Retinal pigment epithelial cell (primary cell): Measurements from ENCODE around the gene KIF5C.

Experiments
- DNase-seq: peaks from one replicate; pipeline ENCODE4 v3.0.0-alpha.2; 2010; ENCODE audit warnings: low read depth
- H3K4me3 ChIP-seq: 2 replicates; pipeline ENCODE4 v1.5.1; 2011; ENCODE audit warnings: mild to moderate bottlenecking, low read length, control low read depth, moderate library complexity
- TF ChIP-seq, protein P1 (sequence below): conservative IDR thresholded peaks from 2 replicates; pipeline ENCODE4 v1.5.1; 2011; ENCODE audit warnings: low read depth, low read length, control low read depth, inconsistent platforms

KIF5C gene

GRCh38 chr2:149005471-149006077 lies 130.5 kb downstream of the KIF5C start:
- DNase-seq: no peak
- H3K4me3 ChIP-seq: no peak overlapping the region
- TF ChIP-seq, protein P1, sequence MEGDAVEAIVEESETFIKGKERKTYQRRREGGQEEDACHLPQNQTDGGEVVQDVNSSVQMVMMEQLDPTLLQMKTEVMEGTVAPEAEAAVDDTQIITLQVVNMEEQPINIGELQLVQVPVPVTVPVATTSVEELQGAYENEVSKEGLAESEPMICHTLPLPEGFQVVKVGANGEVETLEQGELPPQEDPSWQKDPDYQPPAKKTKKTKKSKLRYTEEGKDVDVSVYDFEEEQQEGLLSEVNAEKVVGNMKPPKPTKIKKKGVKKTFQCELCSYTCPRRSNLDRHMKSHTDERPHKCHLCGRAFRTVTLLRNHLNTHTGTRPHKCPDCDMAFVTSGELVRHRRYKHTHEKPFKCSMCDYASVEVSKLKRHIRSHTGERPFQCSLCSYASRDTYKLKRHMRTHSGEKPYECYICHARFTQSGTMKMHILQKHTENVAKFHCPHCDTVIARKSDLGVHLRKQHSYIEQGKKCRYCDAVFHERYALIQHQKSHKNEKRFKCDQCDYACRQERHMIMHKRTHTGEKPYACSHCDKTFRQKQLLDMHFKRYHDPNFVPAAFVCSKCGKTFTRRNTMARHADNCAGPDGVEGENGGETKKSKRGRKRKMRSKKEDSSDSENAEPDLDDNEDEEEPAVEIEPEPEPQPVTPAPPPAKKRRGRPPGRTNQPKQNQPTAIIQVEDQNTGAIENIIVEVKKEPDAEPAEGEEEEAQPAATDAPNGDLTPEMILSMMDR: no peak

DNA sequence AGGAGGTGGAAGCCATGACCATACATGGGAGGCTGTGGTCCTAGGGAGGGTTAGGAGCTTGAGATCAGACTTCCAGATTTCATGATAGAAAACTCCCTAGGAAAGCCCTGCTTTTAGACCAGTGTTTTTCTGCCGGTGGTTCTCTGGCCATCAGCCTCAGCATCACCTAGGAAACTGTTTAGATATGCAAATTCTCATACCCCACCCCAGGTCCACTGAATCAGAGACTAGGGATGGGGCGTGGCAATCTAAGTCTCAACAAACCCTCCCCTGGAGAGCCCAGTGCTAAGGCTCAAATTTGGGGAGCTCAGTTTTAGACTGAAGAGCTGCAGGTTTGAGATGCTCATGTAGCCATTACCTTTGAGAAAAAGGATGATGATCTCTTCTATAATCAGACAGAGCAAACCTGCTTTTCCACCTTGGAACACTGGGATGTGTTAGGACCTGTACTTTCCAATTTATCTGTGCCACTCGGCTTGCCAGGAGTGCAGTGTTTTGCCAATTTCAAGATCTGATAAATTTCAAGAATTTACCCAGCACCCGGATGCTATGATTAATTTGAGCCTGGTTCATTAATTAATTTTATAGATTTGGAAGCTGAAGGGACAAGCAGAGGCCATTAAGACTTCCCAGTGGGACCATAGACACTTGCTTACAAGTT lies 132.0 kb downstream of the KIF5C start:
- TF ChIP-seq, protein P1: no peak
- DNase-seq: no peak
- H3K4me3 ChIP-seq: no peak overlapping the region

- no peak overlapping the region for H3K4me3 ChIP-seq
- DNase-seq: no peak
- TF ChIP-seq, protein P1: no peak
Measured at GRCh38 chr2:149008381-149008780, 133.4 kb downstream of the KIF5C start.

DNA sequence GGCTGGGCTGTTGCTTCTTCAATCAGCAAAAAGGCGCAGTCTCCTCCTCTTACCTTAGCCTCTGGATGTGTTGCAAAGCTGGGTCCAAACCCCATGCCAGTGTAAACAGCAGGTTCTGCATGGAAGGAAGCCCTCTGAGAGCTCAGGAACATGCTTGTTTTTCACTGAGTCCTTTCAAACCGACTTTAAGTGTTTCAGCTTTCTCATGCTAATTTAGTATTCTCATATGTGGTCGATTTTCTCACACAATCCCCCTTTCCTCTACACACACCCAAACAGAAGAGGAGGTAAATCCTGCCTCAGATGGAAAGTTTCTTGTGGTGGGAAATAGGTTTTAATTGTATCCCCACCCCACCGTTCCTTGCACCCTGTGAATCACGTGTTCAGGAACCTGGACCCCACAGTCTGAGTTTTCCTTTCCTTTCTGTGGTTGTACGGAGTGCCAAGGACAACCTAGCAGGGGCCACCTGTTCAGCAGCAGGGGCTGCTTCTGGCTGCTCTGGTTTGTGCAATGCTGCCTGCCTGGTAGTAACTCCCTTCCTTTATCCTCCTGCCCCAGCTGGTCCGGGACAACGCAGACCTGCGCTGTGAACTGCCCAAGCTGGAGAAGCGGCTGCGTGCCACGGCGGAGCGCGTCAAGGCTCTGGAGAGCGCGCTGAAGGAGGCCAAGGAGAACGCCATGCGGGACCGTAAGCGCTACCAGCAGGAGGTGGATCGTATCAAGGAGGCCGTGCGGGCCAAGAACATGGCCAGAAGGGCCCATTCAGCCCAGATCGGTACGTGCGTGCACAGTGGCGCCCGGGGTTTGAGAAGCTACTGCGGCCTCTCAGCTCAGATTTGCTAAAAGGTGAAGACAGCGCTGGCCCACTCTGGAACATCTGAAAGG lies 134.8 kb downstream of the KIF5C start:
- TF ChIP-seq, protein P1: no peak
- H3K4me3 ChIP-seq: no peak overlapping the region
- no peak for DNase-seq

DNA sequence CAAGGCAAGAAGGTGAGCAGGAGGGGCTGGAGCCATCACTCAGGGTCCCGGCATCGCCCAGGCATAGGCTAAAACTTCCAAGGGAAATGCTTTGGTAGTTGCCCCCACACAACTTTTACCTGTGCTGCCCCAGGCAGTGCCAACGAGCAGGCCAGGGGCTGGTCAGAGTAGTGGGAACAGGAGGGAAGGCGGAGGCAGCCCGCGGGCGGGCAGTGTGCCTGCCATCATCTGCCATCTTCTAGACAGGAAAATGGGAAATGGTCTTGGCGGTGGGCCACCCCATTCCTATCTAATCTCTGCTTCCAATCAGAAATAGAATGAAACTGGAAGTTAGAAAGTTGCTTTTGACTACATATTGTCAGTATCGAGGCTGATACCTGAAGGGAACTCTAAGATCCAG lies 137.5 kb downstream of the KIF5C start:
- TF ChIP-seq, protein P1: no peak
- no peak for DNase-seq

GRCh38 chr2:149015501-149015900 lies 140.5 kb downstream of the KIF5C start:
- DNase-seq: no peak
- TF ChIP-seq, protein P1: no peak
- no peak overlapping the region for H3K4me3 ChIP-seq

More for the DNA sequence above, 137.5 kb downstream of the KIF5C start:
- H3K4me3 ChIP-seq: no peak overlapping the region
